Measurements from ENCODE around the gene KLF18.
"Not testable (repeated sequence)": the region's sequence is repeated elsewhere in the genome, so short reads cannot be mapped to it uniquely, and the experiment has no call there.

KLF18 gene

DNA sequence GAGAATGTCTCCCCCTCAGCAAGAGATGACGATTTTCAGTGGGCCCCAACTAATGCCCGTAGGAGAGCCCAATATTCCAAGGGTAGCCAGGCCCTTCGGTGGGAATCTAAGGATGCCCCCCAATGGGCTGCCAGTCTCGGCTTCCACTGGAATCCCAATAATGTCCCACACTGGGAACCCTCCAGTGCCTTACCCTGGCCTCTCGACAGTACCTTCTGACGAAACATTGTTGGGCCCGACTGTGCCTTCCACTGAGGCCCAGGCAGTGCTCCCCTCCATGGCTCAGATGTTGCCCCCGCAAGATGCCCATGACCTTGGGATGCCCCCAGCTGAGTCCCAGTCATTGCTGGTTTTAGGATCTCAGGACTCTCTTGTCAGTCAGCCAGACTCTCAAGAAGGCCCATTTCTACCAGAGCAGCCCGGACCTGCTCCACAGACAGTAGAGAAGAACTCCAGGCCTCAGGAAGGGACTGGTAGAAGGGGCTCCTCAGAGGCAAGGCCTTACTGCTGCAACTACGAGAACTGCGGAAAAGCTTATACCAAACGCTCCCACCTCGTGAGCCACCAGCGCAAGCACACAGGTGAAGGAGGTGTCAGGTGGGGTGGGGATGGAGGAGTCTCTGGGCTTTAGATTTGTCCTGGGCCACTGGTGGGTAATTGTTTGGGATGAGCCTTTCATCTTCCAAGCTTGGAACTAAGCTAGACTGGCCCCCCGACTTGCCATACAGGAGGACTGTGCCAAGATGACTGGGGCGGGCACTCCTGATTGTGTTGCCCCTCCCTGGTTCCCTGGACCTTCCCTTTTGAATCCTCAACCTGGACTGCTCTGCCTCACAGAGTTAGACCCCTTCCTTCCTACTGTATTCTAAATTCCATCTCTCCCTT, 11.6 kb downstream of the KLF18 start:
- intact Hi-C loops (cut with DNase I) = no loop called here
- DNase-seq = no peak

DNA sequence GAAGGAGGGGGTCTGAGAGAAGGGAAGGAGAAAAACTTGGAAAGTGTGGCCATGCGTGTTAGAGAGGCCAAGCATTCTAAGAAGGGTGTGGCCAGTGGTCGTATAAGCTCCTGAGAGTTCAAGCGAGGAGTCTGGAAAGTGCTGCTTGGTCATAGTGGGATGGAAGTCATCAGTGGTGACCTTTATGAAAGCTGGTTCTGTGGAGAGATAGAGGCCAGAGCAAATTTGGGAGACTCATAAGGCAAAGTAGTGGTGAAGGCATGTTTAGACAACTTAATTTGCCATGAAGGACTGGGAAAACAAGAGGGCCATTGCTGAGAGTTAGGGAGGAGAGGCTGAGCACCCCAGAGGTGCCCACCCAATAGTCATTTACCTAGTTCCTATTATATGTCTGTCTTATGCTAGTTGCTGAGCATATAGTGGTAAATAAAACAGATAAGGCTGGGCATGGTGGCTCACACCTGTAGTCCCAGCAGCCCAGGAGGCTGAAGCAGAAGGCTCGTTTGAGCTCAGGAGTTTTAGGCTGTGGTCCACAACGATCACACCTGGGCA, 21.0 kb downstream of the KLF18 start:
- intact Hi-C loops (cut with DNase I) = no loop called here
- peak in 1 of 42 donors; percentile 15 for DNase-seq

DNA sequence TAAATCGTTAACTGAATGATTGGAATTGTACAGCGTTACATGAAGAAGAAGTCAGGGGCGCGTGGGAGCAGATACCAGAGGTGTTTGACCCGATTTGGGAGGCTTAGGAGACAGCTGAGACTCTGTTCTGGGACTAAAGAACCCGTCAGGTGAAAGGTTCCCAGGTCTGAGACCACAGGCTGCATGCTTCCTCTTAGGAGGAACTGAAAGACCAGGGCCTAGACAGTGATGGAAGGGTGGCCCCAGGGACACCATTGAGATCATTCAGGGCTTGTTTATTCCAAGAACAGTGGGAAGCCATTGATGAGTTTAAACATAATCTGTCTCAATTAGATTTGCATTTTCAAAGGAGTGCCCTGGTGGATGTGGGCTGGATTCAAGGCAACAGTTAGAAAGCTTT, 21.9 kb downstream of the KLF18 start:
- intact Hi-C loops (cut with DNase I) = no loop called here
- no peak for DNase-seq

DNA sequence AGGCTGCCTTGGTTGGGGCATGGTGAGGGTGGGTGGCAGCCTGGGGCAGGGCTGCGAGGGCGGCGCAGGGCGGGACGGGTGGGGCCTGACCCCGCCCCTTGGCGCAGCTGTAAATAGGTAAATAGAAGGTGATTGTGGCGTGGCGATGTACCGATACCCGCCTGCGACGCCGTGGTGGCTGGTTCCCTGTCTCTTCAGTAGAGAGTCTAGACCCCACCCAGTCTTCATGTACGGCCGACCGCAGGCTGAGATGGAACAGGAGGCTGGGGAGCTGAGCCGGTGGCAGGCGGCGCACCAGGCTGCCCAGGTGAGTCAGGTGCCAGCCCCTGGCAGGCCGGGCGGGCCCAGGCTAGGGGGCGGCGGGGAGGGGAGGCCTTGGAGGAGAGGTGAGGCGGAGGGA, 22.7 kb downstream of the KLF18 start, which contains the start of gene KLF17:
Gene KLF17, plus strand, starts transcription at position 140 of the 400 bp plus-strand sequence. Its CDS starts 87 bp downstream, at position 227.
- intact Hi-C loops (cut with DNase I) = no loop called here

DNA sequence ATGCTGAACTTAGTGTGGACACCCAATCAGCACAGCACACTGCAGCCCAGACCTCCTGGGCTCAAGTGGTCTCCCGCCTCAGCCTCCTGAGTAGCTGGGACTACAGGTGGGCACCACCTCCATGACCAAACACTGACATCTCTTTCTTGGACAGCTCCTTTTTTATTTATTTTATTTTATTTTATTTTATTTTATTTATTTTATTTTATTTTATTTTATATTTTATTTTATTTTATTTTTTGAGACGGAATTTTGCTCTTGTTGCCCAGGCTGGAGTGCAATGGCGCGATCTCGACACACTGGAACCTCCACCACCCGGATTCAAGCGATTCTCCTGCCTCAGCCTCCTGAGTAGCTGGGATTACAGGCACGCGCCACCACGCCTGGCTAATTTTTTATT, 24.2 kb downstream of the KLF18 start:
- intact Hi-C loops (cut with DNase I); DNase-seq: not testable (repeated sequence)

More for the DNA sequence above, 22.7 kb downstream of the KLF18 start, which contains the start of gene KLF17:
- no peak for DNase-seq

DNA sequence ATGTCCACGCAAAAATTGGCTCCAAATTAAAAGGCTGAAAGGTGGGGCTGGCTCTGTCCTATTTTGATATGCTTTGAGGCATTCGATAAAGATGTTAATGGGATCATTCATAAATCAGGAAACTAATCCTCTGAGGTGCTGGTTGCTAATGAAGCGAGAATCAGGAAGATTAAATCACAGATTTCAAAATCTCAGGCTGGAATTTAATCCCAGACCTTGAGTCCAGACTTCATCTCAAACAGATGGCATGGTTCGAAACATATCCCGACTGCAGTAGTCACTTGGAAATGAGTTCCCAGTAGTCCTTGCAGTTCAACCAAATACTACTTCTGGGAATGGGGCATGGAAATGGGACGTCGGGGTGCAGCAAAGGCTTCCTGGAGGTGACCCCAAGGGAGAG, 27.3 kb downstream of the KLF18 start:
- DNase-seq = no peak

DNA sequence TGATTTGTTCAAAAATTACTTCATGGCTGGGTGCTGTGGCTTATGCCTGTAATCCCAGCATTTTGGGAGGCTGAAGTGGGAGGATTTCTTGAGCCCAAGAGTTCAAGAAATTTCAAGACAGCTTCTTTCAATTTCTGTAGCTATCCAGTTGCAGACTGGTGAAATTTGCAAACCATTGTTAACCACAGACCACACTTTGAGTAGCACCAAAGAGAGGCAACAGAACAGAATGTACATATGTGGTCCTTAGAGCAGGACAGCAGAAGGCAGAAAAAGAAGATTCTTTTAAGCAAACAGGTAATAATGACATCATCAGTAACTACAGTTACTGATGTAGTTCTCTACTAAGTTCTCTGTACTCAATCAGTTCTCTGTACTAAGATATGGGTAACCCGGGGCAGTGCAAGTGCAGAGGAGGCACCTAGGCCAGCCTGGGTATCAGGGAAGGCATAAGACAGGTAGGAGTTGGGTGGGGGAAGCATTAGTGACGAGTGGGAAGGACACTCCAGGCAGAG, 28.3 kb downstream of the KLF18 start:
- intact Hi-C loops (cut with DNase I) = no loop called here
- no peak for DNase-seq

More for the DNA sequence above, 27.3 kb downstream of the KLF18 start:
- intact Hi-C loops (cut with DNase I) = no loop called here

DNA sequence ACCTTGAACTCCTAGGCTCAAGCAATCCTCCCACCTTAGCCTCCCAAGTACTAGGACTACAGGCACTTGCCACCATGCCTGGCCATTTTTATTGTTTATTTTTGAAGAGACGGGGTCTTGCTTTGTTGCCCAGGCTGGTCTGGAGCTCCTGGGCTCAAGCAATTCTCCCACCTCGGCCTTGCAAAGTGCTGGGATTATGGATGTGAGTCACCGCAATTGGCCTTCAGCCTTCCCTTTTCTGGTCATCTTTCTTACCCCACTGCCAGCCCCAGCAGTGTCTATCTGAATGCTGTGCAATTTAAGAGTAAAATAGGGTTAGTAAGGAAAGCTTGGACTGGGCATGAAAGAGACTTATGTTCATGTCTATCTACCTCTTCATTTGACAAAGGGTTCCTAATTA, 28.9 kb downstream of the KLF18 start:
- intact Hi-C loops (cut with DNase I) = no loop called here
- DNase-seq = no peak

DNA sequence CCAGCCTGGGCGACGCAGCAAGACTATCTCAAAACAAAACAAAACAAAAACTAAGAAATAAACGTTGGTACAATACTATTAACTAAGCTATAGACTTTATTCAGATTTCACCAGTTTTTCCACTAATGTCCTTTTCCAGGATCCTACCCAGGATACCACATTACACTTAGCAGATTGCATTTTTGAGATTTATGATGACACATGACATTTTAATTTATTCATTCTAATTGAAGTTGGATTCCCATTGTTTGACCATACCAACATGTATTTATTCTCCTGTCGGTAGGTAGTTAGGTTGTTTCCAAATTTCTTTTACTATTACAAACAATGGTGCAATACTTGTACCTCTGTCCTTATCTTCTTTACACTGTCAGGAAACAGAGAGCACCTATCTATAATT, 29.6 kb downstream of the KLF18 start:
- intact Hi-C loops (cut with DNase I) = no loop called here
- no peak for DNase-seq

DNA sequence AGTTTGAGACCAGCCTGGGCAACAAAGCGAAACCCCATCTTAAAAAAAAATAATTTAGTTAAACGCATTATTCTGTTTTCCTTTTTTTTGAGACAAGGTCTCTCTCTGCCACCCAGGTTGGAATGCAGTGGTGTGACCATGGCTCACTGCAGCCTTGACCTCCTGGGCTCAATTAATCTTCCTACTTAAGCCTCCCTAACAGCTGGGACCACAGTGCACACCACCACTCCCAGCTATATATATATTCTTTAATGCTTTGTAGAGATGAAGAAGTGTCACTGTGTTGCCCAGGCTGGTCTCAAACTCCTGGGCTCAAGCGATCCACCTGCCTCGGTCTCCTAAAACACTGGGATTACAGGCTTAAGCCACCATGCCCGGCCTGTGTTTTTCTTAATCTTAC, 30.5 kb downstream of the KLF18 start:
- DNase-seq = no peak
- intact Hi-C loops (cut with DNase I) = no loop called here

DNA sequence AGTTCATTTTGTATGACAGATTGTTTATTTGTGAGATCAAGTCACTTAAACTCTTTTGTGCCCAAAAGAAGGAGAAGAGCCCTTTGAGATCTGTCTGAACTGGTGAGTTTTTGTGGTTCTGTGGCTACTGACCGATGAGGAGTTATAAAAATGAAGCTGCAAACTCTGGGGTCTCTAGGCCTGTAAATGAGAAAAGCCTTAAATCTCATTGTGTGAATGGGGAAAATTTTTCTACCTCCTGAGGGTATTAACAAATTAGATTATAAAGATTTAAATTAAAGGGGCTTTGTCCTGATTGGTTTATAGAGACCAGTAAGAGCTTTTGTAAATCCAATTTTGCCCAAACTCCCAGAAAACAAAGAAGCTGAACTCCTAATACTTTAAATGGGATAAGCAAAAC, 32.5 kb downstream of the KLF18 start:
- DNase-seq = no peak
- intact Hi-C loops (cut with DNase I) = no loop called here

DNA sequence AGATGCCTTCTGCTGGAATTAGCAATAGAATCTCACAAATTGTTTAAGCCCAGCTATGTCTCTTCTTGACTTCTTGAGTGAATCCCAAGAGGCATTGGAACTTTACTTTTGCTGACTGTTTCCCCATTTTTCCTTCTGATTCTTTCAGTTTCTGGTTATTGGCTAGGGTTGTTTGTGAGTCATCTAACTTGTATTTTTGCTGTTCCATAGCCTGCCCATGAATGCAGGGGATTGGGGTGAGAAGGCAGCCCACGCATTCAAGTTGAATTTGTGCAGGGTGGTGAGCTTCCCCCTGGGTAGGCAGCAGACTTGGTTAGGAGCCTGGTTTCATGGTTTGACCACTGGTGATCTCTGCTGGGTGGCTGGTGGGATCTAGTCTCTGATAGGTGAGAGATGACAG, 33.2 kb downstream of the KLF18 start:
- DNase-seq = no peak

DNA sequence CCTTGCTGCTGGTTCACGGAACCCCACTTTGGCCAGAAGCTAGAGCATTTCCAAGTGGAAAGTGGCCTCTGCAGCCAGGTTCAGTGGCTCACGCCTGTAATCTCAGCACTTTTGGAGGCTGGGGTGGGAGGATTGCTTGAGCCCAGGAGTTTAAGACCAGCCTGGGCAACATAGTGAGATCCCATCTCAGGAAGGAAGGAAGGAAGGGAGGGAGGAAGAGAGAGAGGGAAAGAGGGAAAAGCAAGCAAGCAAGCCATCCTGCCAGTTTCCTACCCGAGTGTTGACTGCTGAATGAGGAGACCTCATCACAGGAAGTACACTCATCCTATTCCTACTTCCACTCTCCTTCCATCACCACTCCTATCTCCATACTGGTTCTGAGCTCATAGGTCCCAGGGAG, 35.6 kb downstream of the KLF18 start:
- no peak for DNase-seq
- intact Hi-C loops (cut with DNase I) = no loop called here

More for the DNA sequence above, 33.2 kb downstream of the KLF18 start:
- intact Hi-C loops (cut with DNase I) = no loop called here

DNA sequence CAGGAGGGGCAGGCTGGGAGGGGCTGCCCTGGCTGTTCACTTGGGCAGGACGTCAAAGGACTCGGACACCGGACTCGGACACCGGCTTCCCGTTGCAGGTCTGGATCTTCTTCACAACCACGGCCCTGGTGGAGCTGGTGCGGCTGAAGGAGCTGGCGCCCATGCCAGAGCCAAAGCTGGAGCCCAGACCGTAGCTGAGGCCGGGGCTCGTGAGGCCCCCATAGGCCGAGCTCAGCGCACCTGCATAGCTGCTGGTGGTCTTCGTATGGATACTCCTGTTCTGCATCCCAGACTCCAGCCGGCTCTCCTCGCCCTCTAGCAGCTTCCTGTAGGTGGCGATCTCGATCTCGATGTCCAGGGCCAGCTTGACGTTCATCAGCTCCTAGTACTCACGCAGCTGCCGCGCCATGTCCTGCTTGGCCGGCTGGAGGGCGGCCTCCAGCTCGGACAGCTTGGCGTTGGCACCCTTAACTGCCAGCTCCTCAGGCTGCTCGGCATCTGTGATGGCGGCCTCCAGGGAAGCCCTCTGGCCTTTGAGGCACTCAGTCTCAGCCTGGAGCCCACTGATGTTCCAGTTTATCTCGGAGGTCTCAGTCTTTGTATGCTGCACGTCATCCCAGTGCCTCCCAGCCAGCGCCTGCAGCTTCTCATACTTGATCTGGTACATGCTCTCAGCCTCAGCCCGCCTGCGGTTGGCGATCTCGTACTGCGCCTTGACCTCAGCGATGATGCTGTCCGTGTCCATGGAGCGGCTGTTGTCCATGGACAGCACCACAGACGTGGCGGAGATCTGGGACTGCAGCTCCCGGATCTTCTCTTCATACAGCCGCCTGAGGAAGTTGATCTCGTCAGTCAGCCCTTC, 37.9 kb downstream of the KLF18 start:
- DNase-seq = peak in 1 of 42 donors; percentile 3
- intact Hi-C loops (cut with DNase I) = no loop called here

DNA sequence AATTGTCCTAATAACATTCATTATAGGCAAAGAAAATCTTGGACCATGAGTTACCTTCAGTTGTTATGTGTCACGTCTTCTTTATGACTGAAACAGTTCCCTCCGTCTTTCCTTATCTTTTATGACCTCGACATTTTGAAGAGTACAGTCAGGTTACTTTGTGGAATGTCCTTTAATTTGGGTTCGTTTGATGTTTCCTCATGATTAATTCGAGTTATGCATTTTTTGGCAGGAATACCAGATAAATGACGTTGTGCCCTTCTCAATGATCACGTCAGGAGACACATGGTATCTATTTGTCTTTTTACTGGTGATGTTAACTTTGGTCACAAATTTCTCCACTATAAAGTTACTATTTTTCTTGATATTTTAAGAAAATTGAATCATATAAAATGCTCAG, 40.1 kb downstream of the KLF18 start:
- intact Hi-C loops (cut with DNase I) = no loop called here
- no peak for DNase-seq

DNA sequence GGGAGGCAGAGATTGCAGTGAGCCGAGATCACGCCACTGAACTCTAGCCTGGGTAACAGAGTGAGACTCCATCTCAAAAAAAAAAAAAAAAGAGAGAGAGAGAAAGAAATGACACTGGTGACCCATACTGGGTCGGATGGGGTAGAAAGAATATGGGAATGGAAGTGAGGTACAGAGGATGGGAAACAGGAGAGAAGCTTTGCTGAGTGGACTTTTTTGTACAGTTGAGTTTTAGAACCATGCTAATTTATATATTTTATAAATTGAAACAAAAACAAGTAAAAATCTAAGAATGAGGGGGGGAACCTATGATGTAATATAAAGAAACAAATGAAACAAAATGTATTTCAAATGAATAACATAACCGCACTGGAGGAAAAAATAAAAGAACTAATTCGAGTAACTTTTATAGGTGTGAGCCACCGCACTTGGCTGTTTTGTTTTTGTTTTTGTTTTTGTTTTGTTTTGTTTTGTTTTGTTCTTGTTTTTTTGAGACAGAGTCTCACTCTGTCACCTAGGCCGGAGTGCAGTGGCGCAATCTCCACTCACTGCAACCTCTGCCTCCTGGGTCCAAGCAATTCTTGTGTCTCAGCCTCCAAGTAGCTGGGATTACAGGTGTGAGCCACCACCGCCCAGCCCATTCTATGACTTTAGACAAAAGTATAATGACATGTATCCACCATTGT, 41.1 kb downstream of the KLF18 start:
- intact Hi-C loops (cut with DNase I) = no loop called here
- peak in 1 of 42 donors; percentile 6 for DNase-seq

DNA sequence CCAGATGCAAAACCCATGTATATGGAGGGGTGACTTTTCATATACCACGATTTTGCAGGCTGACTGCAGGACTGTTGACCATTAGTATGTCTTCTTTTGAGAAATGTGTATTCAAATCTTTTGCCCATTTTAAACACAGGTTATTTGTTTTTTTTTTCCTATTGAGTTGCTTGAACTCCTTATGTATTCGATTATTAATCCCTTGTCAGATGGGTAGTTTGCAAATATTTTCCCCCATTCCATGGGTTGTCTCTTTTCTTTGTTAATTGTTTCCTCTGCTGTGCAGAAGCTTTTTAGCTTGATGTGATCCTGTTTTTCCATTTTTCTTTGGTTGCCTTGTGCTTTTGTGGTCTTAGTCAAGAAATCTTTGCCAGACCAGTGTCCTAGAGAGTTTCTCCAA, 47.4 kb downstream of the KLF18 start:
- DNase-seq = no peak
- intact Hi-C loops (cut with DNase I) = no loop called here

DNA sequence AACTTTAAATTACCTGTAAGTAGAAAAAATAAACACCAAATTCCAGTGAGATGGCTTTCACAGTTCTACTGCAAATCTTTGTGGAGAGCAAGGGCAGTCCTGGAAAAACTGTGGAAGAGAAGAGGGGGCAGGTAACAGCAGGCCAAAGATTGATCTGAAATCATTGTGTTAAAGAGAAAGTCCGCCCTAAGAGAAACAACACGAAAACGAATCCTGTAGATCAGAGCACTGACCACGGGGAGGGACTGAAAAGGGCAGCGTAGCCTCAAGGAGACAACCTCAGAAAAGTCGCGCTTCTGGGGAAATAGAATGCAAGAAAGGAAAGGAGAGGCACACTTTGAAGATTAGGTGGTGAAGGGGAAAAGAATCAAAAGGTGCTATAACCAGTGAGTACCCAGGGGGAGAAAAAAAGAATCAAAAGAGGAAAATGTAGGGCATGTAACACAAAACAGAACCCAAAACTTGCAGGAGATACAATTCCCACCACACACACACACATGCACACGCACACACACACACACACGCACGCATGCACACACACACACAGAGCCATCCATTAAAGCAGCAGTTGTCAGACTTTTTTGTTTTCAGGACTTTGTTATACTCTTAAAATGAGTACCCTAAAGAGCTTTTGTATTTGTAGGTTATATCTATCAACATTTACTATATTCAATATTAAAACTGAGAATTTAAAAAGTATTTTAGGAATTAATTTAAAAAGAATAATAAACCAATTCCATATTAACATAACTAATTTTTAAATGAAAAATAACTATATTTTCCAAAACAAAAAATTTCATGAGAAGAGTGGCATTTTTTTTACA, 50.8 kb downstream of the KLF18 start:
- DNase-seq = no peak
- intact Hi-C loops (cut with DNase I) = no loop called here

All from head of caudate nucleus (tissue), 42 donors.